A673 (cell line): ENCODE data around the gene PRR12.

ENCODE experiments used
- EZH2 ChIP-seq: fragments of 200-600 bp; sonication (generic); IDR thresholded peaks from 2 replicates; pipeline ENCODE4 v1.6.1; 2017; ENCODE audit warnings: borderline replicate concordance, low read depth, mild to moderate bottlenecking, mixed read lengths, antibody characterized with exemption, low read length; ENCODE audit not compliant: poor library complexity, severe bottlenecking
- TF ChIP-seq, protein P1 (sequence below): fragments of 300-800, 200-600 bp; sonication (generic); conservative IDR thresholded peaks from 2 replicates; pipeline ENCODE4 v1.5.1; 2017; ENCODE audit warnings: low read depth, mild to moderate bottlenecking, antibody characterized with exemption, low read length, moderate library complexity, mixed read lengths

DNA sequence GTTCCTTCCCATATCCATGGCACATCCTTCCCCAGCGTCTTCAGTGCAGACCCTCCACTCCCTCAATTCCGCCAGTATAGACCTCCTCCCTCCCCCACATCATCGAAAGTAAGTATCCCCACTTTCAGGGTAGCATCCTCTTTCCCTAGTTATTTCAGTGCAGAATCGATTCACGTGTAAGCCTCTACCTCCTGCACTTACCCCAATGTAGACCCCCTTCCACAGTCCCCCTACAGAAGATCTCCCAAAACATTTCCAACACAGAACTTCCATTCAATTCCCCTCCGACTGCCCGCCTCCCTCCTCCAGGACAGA, 74.0 kb downstream of the PRR12 start:
- TF ChIP-seq, protein P1, sequence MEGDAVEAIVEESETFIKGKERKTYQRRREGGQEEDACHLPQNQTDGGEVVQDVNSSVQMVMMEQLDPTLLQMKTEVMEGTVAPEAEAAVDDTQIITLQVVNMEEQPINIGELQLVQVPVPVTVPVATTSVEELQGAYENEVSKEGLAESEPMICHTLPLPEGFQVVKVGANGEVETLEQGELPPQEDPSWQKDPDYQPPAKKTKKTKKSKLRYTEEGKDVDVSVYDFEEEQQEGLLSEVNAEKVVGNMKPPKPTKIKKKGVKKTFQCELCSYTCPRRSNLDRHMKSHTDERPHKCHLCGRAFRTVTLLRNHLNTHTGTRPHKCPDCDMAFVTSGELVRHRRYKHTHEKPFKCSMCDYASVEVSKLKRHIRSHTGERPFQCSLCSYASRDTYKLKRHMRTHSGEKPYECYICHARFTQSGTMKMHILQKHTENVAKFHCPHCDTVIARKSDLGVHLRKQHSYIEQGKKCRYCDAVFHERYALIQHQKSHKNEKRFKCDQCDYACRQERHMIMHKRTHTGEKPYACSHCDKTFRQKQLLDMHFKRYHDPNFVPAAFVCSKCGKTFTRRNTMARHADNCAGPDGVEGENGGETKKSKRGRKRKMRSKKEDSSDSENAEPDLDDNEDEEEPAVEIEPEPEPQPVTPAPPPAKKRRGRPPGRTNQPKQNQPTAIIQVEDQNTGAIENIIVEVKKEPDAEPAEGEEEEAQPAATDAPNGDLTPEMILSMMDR, result no peak
- TF ChIP-seq EZH2, result no peak
